ENCODE data around the gene NCF1.
"Not testable (repeated sequence)": the region's sequence is repeated elsewhere in the genome, so short reads cannot be mapped to it uniquely, and the experiment has no call there.

NCF1 gene

GRCh38 chr7:74830411-74830810 lies 56.6 kb downstream of the NCF1 start:
- not testable (repeated sequence) for H2BK15ac ChIP-seq (ENCODE audit: low read length); H3K4me2 ChIP-seq (ENCODE audit: insufficient read depth, low read length, poor library complexity, severe bottlenecking); H2BK12ac ChIP-seq (ENCODE audit: low read length); H2AK5ac ChIP-seq (ENCODE audit: low read depth, low read length); H3K23ac ChIP-seq (ENCODE audit: low read depth, low read length, poor library complexity); H3K4me1 ChIP-seq (ENCODE audit: control insufficient read depth in 2 of 2, insufficient read depth in 1 of 2, low read depth in 1 of 2, low read length in 2 of 2); H3K9ac ChIP-seq (ENCODE audit: low read depth, low read length, poor library complexity); H3K27me3 ChIP-seq (ENCODE audit: control insufficient read depth in 3 of 3, insufficient read depth in 3 of 3, low read depth in 1 of 3, low read length in 3 of 3); H3K27ac ChIP-seq (replicated peaks; ENCODE audit: low read length); H3K9me3 ChIP-seq (replicated peaks in 1 of 2; ENCODE audit: control insufficient read depth in 2 of 2, insufficient read depth in 1 of 2, low read depth in 1 of 2, low read length in 2 of 2); H4K91ac ChIP-seq (ENCODE audit: low read depth, low read length, poor library complexity); H3K18ac ChIP-seq (ENCODE audit: low read length); H2BK5ac ChIP-seq (ENCODE audit: low read length); H2AFZ ChIP-seq (ENCODE audit: low read length); H3K79me1 ChIP-seq (ENCODE audit: low read depth, low read length); H4K8ac ChIP-seq (ENCODE audit: low read depth, low read length); H2BK120ac ChIP-seq (ENCODE audit: low read depth, low read length); H3K36me3 ChIP-seq (replicated peaks in 1 of 2; ENCODE audit: control insufficient read depth in 2 of 2, insufficient read depth in 2 of 2, low read length in 2 of 2); H3K14ac ChIP-seq (ENCODE audit: low read length); DNase-seq (ENCODE audit: low spot score); H3K4me3 ChIP-seq (ENCODE audit: low read length in 2 of 2); H3K4ac ChIP-seq (ENCODE audit: low read length)
- no CpG with 5 or more reads among the region's 4 CpGs for WGBS, 2 donors (ENCODE audit: extremely low coverage in 2 of 2, insufficient read length in 2 of 2, insufficient replicate concordance in 1 of 2)

Data from neuronal stem cell (in vitro differentiated cells).